ENCODE results near the gene NKX2-4.

NKX2-4 gene

DNA sequence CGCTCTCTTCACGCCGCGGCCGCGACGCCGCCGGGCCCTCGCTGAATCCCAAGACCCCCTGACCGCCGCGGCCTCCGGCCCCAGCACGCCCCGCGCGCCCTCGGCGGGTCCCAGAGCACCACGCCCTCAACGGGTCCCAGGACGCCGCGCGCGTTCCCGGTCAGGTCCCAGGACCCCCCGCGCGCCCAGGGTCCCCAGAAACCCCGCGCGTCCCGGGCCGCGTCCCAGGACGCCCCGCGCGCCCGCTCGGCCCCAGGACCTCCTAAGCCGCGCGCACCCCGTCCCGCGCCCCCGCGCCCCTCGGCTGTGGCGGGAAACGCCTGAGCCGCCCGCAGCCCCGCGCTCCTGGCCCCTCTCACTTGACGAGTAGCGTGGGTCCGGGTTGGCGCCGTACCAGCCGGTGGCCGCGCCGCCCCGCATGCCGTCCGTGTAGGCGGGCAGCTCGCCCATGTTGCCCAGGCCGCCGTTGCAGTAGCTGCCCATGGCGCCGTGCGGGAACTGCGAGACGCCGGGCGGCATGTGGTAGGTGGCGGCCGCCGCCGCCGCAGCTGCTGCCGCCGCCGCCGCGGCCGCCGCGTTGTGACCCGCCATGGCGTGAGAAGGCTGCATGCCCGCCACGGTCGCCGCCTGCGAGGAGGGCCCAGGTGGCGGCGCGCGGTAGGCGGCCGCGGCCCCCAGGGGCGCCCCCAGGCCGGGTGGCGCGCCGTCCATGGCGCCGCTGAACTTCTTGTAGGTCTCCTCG is 556 bp downstream of the NKX2-4 start:
- Histone ChIP-seq H3K27me3 (ENCODE audit: insufficient read depth, low read length, poor library complexity) (peaks cover 48% of the 10 kb centered on the region), H2AK5ac (ENCODE audit: low read length) (no peak overlapping the region), H4K5ac (ENCODE audit: low read length) (no peak overlapping the region), H3K4me3 (ENCODE audit: low read length) (no peak overlapping the region), H3K23ac (ENCODE audit: low read length) (no peak overlapping the region), H2BK120ac (ENCODE audit: low read depth, low read length) (no peak overlapping the region), H3K79me1 (ENCODE audit: low read length) (no peaks in the 10 kb centered on the region), H3K9ac (ENCODE audit: low read length) (no peak overlapping the region), H3K79me2 (ENCODE audit: control insufficient read depth, insufficient read depth, low read length) (no peaks in the 10 kb centered on the region), H3K4ac (ENCODE audit: low read depth, low read length) (no peak overlapping the region), H3K36me3 (ENCODE audit: control insufficient read depth, insufficient read depth, low read length) (no peaks in the 10 kb centered on the region), H2BK15ac (replicated peaks; ENCODE audit: low read depth) (no peak overlapping the region), H4K8ac (ENCODE audit: low read depth, low read length) (no peak overlapping the region), H3K27ac (ENCODE audit: low read depth, low read length) (no peak overlapping the region), H3K18ac (ENCODE audit: low read length) (no peak overlapping the region), H2BK5ac (ENCODE audit: low read length) (no peak overlapping the region), H3K4me2 (ENCODE audit: low read length) (peak overlapping the region; percentile 25), H3K4me1 (ENCODE audit: control insufficient read depth, low read depth, low read length) (no peaks in the 10 kb centered on the region), H3K56ac (ENCODE audit: low read length) (no peak overlapping the region)
- WGBS (ENCODE audit: extremely low coverage, insufficient coverage, low lambda C conversion rate) = no CpG with 5 or more reads among the region's 116 CpGs
- no peak for DNase-seq

GRCh38 chr20:21395666-21396598 is 1.4 kb downstream of the NKX2-4 start:
- DNase-seq = peak; percentile 56
- WGBS (ENCODE audit: extremely low coverage, insufficient coverage, low lambda C conversion rate) = no CpG with 5 or more reads among the region's 103 CpGs
- H3K4me3 ChIP-seq (ENCODE audit: low read length) = no peak overlapping the region
- peaks cover 50% of the 10 kb centered on the region for H3K27me3 ChIP-seq (ENCODE audit: insufficient read depth, low read length, poor library complexity)
- no peak overlapping the region for H3K27ac ChIP-seq (ENCODE audit: low read depth, low read length)
- no peak overlapping the region for H3K23ac ChIP-seq (ENCODE audit: low read length)
- no peak overlapping the region for H2BK120ac ChIP-seq (ENCODE audit: low read depth, low read length)
- no peak overlapping the region for H4K8ac ChIP-seq (ENCODE audit: low read depth, low read length)
- H4K5ac ChIP-seq (ENCODE audit: low read length) = no peak overlapping the region
- no peak overlapping the region for H2BK15ac ChIP-seq (replicated peaks; ENCODE audit: low read depth)
- H3K79me1 ChIP-seq (ENCODE audit: low read length) = no peaks in the 10 kb centered on the region
- H3K9ac ChIP-seq (ENCODE audit: low read length) = no peak overlapping the region
- no peak overlapping the region for H3K4ac ChIP-seq (ENCODE audit: low read depth, low read length)
- H3K56ac ChIP-seq (ENCODE audit: low read length) = no peak overlapping the region
- no peak overlapping the region for H2BK5ac ChIP-seq (ENCODE audit: low read length)
- H3K79me2 ChIP-seq (ENCODE audit: control insufficient read depth, insufficient read depth, low read length) = no peaks in the 10 kb centered on the region
- no peaks in the 10 kb centered on the region for H3K4me1 ChIP-seq (ENCODE audit: control insufficient read depth, low read depth, low read length)
- H3K18ac ChIP-seq (ENCODE audit: low read length) = no peak overlapping the region
- H3K4me2 ChIP-seq (ENCODE audit: low read length) = peak overlapping the region; percentile 10
- H3K36me3 ChIP-seq (ENCODE audit: control insufficient read depth, insufficient read depth, low read length) = no peaks in the 10 kb centered on the region
- H2AK5ac ChIP-seq (ENCODE audit: low read length) = no peak overlapping the region

DNA sequence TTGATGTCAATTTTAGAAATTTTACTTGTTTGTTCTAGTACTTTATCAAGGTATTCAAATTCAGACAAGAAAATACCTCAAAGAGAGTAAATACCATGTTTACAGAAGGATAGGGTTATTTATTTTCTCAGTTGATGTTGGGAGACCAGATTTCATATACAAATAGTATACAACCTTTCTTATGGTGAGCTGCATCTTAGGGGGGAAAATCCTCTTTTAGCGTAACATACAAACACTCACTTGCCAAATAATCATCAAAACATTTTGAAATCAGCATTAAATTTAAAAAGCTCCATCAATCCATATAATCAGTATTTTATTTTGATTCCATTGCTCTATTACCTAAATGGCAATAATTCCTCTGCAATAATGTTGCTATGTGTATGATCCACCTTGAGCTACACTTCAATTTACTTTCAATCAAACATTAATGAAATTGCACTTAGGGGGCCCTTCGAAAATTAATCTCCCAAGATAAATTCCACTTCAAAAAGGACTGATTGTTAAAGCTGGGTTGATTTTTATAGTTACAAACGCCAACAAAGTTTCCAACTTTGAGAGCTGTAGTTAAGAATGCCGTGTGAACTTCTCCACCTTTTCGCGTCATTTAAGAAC is 2.2 kb downstream of the NKX2-4 start:
- Histone ChIP-seq H3K56ac (ENCODE audit: low read length) (no peak overlapping the region), H3K18ac (ENCODE audit: low read length) (no peak overlapping the region), H3K27ac (ENCODE audit: low read depth, low read length) (no peak overlapping the region), H3K27me3 (ENCODE audit: insufficient read depth, low read length, poor library complexity) (peaks cover 48% of the 10 kb centered on the region), H2AK5ac (ENCODE audit: low read length) (no peak overlapping the region), H2BK15ac (replicated peaks; ENCODE audit: low read depth) (no peak overlapping the region), H4K5ac (ENCODE audit: low read length) (no peak overlapping the region), H3K23ac (ENCODE audit: low read length) (no peak overlapping the region), H3K79me1 (ENCODE audit: low read length) (no peaks in the 10 kb centered on the region), H4K8ac (ENCODE audit: low read depth, low read length) (no peak overlapping the region), H3K36me3 (ENCODE audit: control insufficient read depth, insufficient read depth, low read length) (no peaks in the 10 kb centered on the region), H3K79me2 (ENCODE audit: control insufficient read depth, insufficient read depth, low read length) (no peaks in the 10 kb centered on the region), H3K4me3 (ENCODE audit: low read length) (no peak overlapping the region), H2BK5ac (ENCODE audit: low read length) (no peak overlapping the region), H3K9ac (ENCODE audit: low read length) (no peak overlapping the region), H3K4me2 (ENCODE audit: low read length) (no peak overlapping the region), H3K4me1 (ENCODE audit: control insufficient read depth, low read depth, low read length) (no peaks in the 10 kb centered on the region), H3K4ac (ENCODE audit: low read depth, low read length) (no peak overlapping the region), H2BK120ac (ENCODE audit: low read depth, low read length) (no peak overlapping the region)
- no CpG with 5 or more reads among the region's 6 CpGs for WGBS (ENCODE audit: extremely low coverage, insufficient coverage, low lambda C conversion rate)
- no peak for DNase-seq

- no peak for DNase-seq
- Histone ChIP-seq H3K79me1 (ENCODE audit: low read length) (no peaks in the 10 kb centered on the region), H4K8ac (ENCODE audit: low read depth, low read length) (no peak overlapping the region), H3K56ac (ENCODE audit: low read length) (no peak overlapping the region), H3K18ac (ENCODE audit: low read length) (no peak overlapping the region), H3K23ac (ENCODE audit: low read length) (no peak overlapping the region), H2BK15ac (replicated peaks; ENCODE audit: low read depth) (no peak overlapping the region), H3K4me1 (ENCODE audit: control insufficient read depth, low read depth, low read length) (no peaks in the 10 kb centered on the region), H3K4me3 (ENCODE audit: low read length) (no peak overlapping the region), H3K79me2 (ENCODE audit: control insufficient read depth, insufficient read depth, low read length) (no peaks in the 10 kb centered on the region), H3K27ac (ENCODE audit: low read depth, low read length) (no peak overlapping the region), H3K4me2 (ENCODE audit: low read length) (no peak overlapping the region), H2AK5ac (ENCODE audit: low read length) (no peak overlapping the region), H3K27me3 (ENCODE audit: insufficient read depth, low read length, poor library complexity) (peaks cover 48% of the 10 kb centered on the region), H4K5ac (ENCODE audit: low read length) (no peak overlapping the region), H2BK120ac (ENCODE audit: low read depth, low read length) (no peak overlapping the region), H3K36me3 (ENCODE audit: control insufficient read depth, insufficient read depth, low read length) (no peaks in the 10 kb centered on the region), H2BK5ac (ENCODE audit: low read length) (no peak overlapping the region), H3K9ac (ENCODE audit: low read length) (no peak overlapping the region), H3K4ac (ENCODE audit: low read depth, low read length) (no peak overlapping the region)
- no CpG with 5 or more reads among the region's 3 CpGs for WGBS (ENCODE audit: extremely low coverage, insufficient coverage, low lambda C conversion rate)
Observed at GRCh38 chr20:21394551-21394950, 2.8 kb downstream of the NKX2-4 start.

- Histone ChIP-seq H3K79me1 (ENCODE audit: low read length) (no peaks in the 10 kb centered on the region), H2BK15ac (replicated peaks; ENCODE audit: low read depth) (no peak overlapping the region), H3K27me3 (ENCODE audit: insufficient read depth, low read length, poor library complexity) (peaks cover 48% of the 10 kb centered on the region), H3K4me3 (ENCODE audit: low read length) (no peak overlapping the region), H3K9ac (ENCODE audit: low read length) (no peak overlapping the region), H2BK120ac (ENCODE audit: low read depth, low read length) (no peak overlapping the region), H3K4me1 (ENCODE audit: control insufficient read depth, low read depth, low read length) (no peaks in the 10 kb centered on the region), H3K27ac (ENCODE audit: low read depth, low read length) (no peak overlapping the region), H2AK5ac (ENCODE audit: low read length) (no peak overlapping the region), H4K5ac (ENCODE audit: low read length) (no peak overlapping the region), H2BK5ac (ENCODE audit: low read length) (no peak overlapping the region), H3K36me3 (ENCODE audit: control insufficient read depth, insufficient read depth, low read length) (no peaks in the 10 kb centered on the region), H3K56ac (ENCODE audit: low read length) (no peak overlapping the region), H3K18ac (ENCODE audit: low read length) (no peak overlapping the region), H3K79me2 (ENCODE audit: control insufficient read depth, insufficient read depth, low read length) (no peaks in the 10 kb centered on the region), H3K4ac (ENCODE audit: low read depth, low read length) (no peak overlapping the region), H4K8ac (ENCODE audit: low read depth, low read length) (no peak overlapping the region), H3K23ac (ENCODE audit: low read length) (no peak overlapping the region), H3K4me2 (ENCODE audit: low read length) (no peak overlapping the region)
- no CpG with 5 or more reads among the region's 4 CpGs for WGBS (ENCODE audit: extremely low coverage, insufficient coverage, low lambda C conversion rate)
- no peak for DNase-seq
Observed at GRCh38 chr20:21393816-21394519, 3.4 kb downstream of the NKX2-4 start.

All from mesendoderm (in vitro differentiated cells).